ENCODE data around the gene TRAF4. TPM values are rescaled to one million over a fixed set of nuclear protein-coding genes. Genes with fewer than 3 reads are reported as not detected.

The TRAF4 gene
- total and polyA plus RNA-seq, 9 of the 15 experiments (the other 6 are each of a cell fraction or from before 2014, with no cell fraction given) = 2.4 to 147 (median 72.4) TPM

DNA sequence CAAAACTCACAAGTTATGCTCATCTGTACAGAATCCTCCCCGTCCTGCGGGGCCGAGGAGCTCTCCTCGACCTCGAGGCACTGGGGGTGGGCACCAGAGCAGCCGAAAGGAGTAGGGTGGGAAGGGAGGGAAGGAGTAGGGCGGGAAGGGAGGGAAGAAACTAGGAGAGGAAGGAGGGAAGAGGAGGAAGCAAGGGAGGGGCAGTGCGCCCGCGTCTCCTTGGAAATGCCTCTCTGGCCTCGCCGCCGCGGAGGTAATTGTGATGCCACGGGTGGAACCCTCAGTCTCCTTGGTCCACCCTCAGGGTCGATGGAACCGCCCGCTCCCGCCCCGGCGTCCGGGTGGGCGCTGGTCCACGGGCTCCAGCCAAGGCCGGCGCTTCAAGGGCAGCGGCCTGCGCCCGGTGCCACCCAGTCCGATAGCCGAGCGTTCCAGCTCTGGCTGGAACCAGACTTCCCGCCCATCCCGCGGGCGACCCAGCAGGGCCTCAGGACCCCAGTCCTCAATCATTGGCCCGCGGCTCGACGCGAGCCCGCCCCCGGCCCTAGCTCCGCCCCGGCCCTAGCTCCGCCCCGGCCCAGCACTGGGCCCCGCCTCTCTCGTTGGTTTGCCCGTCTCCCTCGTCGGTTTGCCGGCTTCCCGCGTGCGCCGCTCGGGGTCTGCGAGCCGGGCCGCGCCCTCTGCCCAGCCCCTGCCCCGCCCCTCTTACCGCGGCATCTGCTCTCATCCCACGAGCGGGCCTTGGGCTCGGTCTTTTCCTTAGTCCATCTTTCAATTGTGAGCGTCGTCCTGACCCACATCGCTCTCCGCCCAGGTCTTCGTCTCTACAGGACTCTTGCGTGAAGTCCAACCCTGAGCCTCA is 32.7 kb upstream of the TRAF4 start (continued):
- TF ChIP-seq, protein P1, sequence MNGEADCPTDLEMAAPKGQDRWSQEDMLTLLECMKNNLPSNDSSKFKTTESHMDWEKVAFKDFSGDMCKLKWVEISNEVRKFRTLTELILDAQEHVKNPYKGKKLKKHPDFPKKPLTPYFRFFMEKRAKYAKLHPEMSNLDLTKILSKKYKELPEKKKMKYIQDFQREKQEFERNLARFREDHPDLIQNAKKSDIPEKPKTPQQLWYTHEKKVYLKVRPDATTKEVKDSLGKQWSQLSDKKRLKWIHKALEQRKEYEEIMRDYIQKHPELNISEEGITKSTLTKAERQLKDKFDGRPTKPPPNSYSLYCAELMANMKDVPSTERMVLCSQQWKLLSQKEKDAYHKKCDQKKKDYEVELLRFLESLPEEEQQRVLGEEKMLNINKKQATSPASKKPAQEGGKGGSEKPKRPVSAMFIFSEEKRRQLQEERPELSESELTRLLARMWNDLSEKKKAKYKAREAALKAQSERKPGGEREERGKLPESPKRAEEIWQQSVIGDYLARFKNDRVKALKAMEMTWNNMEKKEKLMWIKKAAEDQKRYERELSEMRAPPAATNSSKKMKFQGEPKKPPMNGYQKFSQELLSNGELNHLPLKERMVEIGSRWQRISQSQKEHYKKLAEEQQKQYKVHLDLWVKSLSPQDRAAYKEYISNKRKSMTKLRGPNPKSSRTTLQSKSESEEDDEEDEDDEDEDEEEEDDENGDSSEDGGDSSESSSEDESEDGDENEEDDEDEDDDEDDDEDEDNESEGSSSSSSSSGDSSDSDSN (IDR thresholded peaks at IDR 0.05; ENCODE audit: borderline replicate concordance in 1 of 2, low read depth in 2 of 2, low read length in 2 of 2) = 0 out of 4 replicates have a peak, but pooled peaks of 1 of the 2 experiments have one; percentile 54
- TF ChIP-seq, protein P2, sequence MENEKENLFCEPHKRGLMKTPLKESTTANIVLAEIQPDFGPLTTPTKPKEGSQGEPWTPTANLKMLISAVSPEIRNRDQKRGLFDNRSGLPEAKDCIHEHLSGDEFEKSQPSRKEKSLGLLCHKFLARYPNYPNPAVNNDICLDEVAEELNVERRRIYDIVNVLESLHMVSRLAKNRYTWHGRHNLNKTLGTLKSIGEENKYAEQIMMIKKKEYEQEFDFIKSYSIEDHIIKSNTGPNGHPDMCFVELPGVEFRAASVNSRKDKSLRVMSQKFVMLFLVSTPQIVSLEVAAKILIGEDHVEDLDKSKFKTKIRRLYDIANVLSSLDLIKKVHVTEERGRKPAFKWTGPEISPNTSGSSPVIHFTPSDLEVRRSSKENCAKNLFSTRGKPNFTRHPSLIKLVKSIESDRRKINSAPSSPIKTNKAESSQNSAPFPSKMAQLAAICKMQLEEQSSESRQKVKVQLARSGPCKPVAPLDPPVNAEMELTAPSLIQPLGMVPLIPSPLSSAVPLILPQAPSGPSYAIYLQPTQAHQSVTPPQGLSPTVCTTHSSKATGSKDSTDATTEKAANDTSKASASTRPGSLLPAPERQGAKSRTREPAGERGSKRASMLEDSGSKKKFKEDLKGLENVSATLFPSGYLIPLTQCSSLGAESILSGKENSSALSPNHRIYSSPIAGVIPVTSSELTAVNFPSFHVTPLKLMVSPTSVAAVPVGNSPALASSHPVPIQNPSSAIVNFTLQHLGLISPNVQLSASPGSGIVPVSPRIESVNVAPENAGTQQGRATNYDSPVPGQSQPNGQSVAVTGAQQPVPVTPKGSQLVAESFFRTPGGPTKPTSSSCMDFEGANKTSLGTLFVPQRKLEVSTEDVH (IDR thresholded peaks at IDR 0.05; ENCODE audit: low read depth, partially characterized antibody) = no peak
- TF ChIP-seq CEBPB (tag; IDR thresholded peaks at IDR 0.05) (no peak), ZNF583 (CRISPR knock-in tag; IDR thresholded peaks at IDR 0.05) (0 out of 2 replicates have a peak, but pooled peaks have one; percentile 23), ZNF232 (CRISPR knock-in tag; IDR thresholded peaks at IDR 0.05) (no peak), TBP (optimal IDR thresholded peaks at IDR 0.05; ENCODE audit: low read depth, low read length) (peak; percentile 90), KDM5B (IDR thresholded peaks at IDR 0.05; ENCODE audit: insufficient replicate concordance, low read depth, low read length) (peak; percentile 66), ESRRB (CRISPR knock-in tag; IDR thresholded peaks at IDR 0.05; ENCODE audit: borderline replicate concordance) (no peak), ZNF785 (CRISPR knock-in tag; IDR thresholded peaks at IDR 0.05) (no peak), CBX5 (IDR thresholded peaks at IDR 0.05; ENCODE audit: borderline replicate concordance, low read depth) (no peak; the same call in 1 of the 2 replicates), NRF1 (conservative IDR thresholded peaks at IDR 0.05 in 1 of 2, IDR thresholded peaks at IDR 0.05 in 1 of 2) (peak; percentile 87 to 89), ZNF696 (CRISPR knock-in tag; conservative IDR thresholded peaks at IDR 0.05) (no peak), SLC30A9 (CRISPR knock-in tag; IDR thresholded peaks at IDR 0.05) (no peak), SREBF2 (CRISPR knock-in tag; IDR thresholded peaks at IDR 0.05) (no peak), ZNF12 (CRISPR knock-in tag; IDR thresholded peaks at IDR 0.05) (peak; percentile 80), ZNF263 (CRISPR knock-in tag; IDR thresholded peaks at IDR 0.05; ENCODE audit: borderline replicate concordance) (peak; percentile 37; the same call in 1 of the 2 replicates), PHF20 (IDR thresholded peaks at IDR 0.05; ENCODE audit: partially characterized antibody) (no peak), HCFC1 (IDR thresholded peaks at IDR 0.05; ENCODE audit: low read depth, low read length) (peak; percentile 9; the same call in 1 of the 2 replicates), RBM39 (optimal IDR thresholded peaks at IDR 0.05; ENCODE audit: low read depth, low read length) (peak; percentile 75)
- TF ChIP-seq, protein P3, sequence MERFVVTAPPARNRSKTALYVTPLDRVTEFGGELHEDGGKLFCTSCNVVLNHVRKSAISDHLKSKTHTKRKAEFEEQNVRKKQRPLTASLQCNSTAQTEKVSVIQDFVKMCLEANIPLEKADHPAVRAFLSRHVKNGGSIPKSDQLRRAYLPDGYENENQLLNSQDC (CRISPR knock-in tag; IDR thresholded peaks at IDR 0.05) = 0 out of 2 replicates have a peak, but pooled peaks have one; percentile 66
- TF ChIP-seq, protein P4, sequence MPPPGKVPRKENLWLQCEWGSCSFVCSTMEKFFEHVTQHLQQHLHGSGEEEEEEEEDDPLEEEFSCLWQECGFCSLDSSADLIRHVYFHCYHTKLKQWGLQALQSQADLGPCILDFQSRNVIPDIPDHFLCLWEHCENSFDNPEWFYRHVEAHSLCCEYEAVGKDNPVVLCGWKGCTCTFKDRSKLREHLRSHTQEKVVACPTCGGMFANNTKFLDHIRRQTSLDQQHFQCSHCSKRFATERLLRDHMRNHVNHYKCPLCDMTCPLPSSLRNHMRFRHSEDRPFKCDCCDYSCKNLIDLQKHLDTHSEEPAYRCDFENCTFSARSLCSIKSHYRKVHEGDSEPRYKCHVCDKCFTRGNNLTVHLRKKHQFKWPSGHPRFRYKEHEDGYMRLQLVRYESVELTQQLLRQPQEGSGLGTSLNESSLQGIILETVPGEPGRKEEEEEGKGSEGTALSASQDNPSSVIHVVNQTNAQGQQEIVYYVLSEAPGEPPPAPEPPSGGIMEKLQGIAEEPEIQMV (tag; conservative IDR thresholded peaks at IDR 0.05; ENCODE audit: low read depth) = no peak

Measured in K562 (cell line).